Measurements from ENCODE around the gene DDIT4L.

GRCh38 chr4:100147684-100148083 is 42.6 kb downstream of the DDIT4L start:
- TF ChIP-seq POLR2A (IDR thresholded peaks at IDR 0.05): no peak
- TF ChIP-seq CTCF (IDR thresholded peaks at IDR 0.05): no peak
